Right renal cortex interstitium (tissue), 3 donors: Measurements from ENCODE around the gene KLF13. TPM values are rescaled to one million over a fixed set of nuclear protein-coding genes. Genes with fewer than 3 reads are reported as not detected.

Experiments
- DNase-seq, 3 donors: peaks; one replicate each; pipeline ENCODE4 v3.0.0-alpha.2; 2013; ENCODE audit warnings: low read depth in 3 of 3, low spot score in 2 of 3
- polyA plus RNA-seq, 3 donors: library from polyadenylated mRNA; unstranded; fragments of 120-200 nt; gene quantifications; one replicate each; pipeline ENCODE4 v1.2.1, GENCODE V29; 2013; ENCODE audit not compliant: insufficient read length in 3 of 3

KLF13 gene
- polyA plus RNA-seq, 3 donors = 68.1 to 72.8 (median 72.0) TPM

DNA sequence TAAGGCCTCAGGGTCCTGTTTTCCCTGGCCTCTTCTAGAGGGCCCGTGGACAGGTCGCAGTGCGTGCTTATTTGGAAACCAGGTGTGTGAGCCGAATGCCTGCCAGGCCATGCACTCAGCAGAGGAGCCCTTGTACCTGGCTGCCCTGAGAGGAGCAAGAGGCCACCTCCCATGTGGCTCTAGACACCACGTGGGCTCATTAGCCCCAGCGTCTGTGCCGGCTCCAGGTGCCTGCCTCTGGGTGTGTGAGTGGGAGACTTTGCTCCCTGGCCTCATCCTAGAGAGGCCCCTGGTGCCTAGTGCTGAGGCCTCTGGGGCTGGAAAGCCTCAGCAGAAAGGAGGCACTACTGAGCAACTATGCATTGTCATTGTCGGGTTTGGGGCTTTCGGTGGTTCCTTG lies 50.4 kb downstream of the KLF13 start:
- no peak for DNase-seq

- DNase-seq = no peak
These were observed 51.8 kb downstream of the KLF13 start for GRCh38 chr15:31378363-31378903.

DNA sequence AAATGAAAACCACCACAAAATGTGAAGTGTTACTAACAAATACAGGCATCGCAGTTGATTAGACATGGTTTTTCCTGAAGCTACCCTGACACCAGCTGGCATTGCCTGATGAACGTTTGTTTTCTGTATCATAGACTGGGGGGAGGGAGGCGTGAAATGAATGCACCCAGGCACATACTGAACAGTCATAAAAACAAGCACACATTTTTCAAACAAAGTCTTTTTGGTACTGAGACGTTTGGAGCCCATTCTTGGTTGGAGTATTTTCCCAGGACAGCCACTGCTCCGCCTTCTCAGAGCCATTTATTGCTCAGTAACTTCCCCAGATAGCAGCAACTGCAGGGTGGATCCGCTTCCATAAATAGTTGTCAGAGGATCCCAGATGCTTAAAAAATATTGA lies 52.4 kb downstream of the KLF13 start:
- DNase-seq = no peak

- no peak for DNase-seq
These were observed 52.9 kb downstream of the KLF13 start for GRCh38 chr15:31379577-31379976.

DNA sequence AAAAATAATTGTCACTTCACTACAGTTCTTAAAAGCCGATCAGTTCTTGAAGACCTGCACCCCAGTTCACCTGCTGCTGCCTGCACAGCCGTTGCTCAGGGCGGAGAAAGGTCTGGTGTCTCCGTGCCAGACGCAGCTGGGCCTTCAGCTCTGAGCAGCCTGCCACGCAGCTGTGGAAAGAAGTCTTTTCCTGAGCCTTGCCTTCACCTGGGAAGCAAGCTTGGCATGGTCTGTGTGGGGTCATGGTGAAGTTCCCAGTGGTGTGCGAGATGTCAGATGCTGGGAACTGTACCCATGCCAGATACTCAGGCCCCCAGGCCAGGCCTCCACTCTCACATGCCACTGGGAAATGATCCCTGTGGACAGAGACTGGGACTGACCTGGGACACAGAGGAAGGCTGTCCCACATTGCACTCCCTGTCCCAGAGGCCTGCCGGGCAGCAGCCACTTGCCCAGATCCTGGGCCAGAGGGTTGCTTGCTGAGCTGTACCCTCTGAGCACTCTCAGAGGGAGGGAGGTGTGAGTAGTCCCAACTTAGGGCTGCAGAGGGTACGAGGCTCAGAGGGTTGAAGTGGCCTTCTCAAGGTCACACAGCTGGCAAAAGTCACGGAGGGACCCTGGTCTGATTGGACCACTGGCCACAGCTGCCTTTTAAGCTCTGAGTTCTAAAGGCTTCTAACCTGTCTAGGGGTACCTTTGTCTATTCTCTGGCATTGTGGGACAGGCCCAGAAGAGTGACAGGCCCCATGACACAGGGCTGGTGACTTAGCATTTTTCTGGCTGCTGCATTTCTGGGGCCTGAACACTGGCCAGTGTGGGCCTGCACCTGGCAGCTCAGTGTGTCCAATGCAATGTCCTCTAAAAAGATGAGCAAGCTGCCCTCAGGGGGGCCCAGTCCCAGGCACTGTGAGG lies 55.4 kb downstream of the KLF13 start:
- DNase-seq = no peak

- DNase-seq = no peak
These were observed 56.0 kb downstream of the KLF13 start for GRCh38 chr15:31382713-31383045.

GRCh38 chr15:31383139-31383538 lies 56.5 kb downstream of the KLF13 start:
- DNase-seq = no peak

- no peak for DNase-seq
These were observed 57.9 kb downstream of the KLF13 start for GRCh38 chr15:31384568-31384967.

GRCh38 chr15:31385736-31386135 lies 59.1 kb downstream of the KLF13 start:
- no peak for DNase-seq

- DNase-seq = no peak
These were observed 60.5 kb downstream of the KLF13 start for GRCh38 chr15:31387092-31387478.

DNA sequence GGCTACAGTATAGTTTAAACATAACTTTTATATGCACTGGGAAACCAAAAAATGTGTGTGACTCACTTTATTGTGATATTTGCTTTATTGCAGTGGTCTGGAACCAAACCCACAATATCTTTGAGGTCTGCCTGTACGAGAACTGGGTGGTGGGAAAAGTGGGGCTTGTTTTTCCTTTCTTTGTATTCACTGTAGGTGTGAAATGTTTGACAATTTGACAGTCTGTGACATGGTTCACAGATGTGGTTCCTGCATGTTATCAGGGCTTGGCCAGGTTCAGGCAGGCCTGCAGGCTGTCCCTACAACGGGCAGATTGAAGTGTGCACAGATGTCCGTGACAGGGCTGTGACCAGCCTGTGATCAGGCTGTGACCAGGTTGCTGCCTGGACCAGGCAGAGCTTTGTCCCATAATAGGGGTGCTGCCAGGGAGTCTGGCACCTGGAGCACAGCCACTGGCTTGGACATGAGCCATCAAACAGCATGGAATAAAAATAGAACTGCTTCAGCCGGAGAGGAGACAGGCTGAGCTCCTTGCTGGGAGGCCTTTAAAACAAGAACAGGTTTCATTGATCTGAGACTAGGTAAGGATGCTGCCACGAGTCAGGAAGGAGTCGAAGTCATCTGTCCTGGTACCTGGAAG lies 61.0 kb downstream of the KLF13 start:
- DNase-seq = no peak

DNA sequence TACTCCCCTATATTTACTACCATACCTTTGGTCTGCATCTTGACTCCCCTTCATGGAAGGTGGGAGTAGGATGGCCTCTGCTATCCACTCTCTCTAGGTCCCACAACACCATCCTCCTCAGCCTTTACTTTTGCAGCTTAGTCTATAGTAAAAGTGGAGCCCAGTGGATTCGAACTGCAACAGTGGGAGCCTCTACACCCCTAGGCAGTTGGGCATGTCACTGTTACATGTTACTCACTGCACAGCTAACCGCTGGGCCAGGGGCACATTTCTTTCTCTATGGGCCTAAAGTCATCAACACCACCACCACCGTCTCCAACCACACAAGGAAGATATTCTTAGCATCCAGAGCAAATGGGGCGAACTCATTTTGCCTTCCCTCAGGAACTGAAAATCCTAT lies 62.9 kb downstream of the KLF13 start:
- no peak for DNase-seq

DNA sequence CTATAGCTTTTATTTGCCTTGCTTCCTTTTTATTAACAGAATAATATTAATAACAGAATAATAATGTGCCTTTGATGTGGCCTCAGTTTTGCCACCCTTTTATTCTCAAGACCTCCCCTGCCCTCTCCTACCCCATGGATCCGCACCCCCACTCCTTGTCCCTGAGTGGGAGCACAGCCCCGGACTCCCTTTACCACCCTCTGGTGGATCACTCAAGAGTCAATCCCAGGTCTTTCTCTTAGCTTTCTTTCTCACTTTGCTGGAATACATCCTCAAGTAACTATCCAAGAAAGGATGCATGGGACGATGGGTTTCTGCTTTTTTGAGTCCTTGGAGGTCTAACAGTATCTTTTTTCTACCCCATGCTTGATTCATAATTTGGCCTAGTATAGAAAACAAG lies 63.4 kb downstream of the KLF13 start:
- DNase-seq = no peak

GRCh38 chr15:31390777-31391486 lies 64.3 kb downstream of the KLF13 start:
- DNase-seq = no peak

GRCh38 chr15:31391687-31392671 lies 65.3 kb downstream of the KLF13 start:
- DNase-seq = peak; percentile 60 to 78 (median 65)

DNA sequence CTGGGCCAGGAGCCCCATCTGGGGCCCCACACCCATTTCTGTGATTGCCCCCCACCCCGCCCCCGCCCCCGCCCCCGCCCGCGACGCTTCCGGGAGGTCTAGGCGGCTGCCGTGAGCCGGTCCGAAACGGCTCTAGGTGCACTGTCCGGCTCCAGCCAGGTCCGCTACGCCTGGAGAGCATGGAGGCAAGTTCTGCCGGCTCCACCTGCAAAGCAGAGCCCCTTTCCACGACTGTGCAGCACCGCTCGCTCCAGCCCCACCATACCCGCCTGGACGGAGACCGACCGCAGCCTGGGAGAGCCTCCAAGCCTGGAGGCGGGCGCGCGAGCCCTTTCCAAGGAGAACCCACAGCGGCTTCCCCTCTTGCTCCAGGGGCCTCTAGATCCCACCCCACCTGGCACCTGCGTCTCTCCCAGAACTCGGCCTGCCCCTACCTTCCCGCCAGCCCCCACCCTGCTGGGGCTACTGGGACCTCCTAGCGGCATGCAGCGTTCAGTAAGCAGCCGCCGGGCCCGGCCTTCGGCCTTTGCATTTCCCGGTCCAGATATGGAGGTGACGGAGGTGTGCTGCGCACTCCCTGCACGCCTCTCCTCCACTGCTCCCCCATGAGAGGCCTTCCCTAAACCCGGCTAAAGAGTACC lies 66.2 kb downstream of the KLF13 start:
- no peak for DNase-seq

DNA sequence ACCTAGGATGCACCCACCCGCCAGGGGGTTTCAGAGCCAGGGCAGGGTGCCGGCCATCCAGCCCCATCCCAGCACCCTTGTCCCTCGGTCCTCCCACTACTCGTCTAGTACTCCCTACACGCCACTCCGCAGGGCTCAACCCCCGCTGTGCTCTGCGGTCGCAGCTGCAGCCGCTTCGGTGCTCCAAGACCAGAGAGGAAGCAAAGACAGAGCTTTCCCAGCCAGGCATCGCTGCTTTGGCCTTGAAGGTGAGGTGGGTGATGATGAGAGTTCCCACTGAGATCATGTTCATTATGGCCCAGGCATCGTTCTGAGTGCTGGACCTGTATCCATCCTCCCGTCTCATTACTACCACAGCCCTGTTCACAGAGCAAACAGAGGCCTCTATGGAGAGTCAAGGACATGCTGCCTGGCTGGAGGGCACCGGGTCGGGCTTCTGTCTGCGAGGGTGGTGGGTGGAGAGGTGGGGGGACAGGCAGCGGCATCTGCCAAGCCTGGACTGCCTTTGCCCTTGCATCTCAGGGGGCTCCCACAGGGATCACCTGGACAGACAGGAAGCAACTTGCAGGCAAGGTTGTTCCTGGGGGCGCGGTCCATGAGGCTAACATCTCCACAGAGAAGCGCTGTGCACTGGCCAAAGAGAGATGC lies 66.9 kb downstream of the KLF13 start:
- no peak for DNase-seq

GRCh38 chr15:31396881-31397560 lies 70.4 kb downstream of the KLF13 start:
- peak in 1 of 3 donors; percentile 52 for DNase-seq
